A549 treated with GW870086 at 1 μM for 4 hours (cell line): ENCODE measurements around the gene SDK1. TPM values are rescaled to one million over a fixed set of nuclear protein-coding genes. Genes with fewer than 3 reads are reported as not detected.

Source experiments
- total RNA-seq: library from RNA; stranded (reverse); fragments of 200-300 nt; extraction: Qiagen RNA extraction; gene quantifications from 5 replicates; pipeline ENCODE4 v1.2.3, GENCODE V29; 2022; ENCODE audit warnings: low read depth

SDK1 gene
- 0.30 to 0.72 TPM (median 0.46 TPM) in 5 replicates for total RNA-seq

GRCh38 chr7:3300651-3301448 lies at the start of gene SDK1:
Gene SDK1, plus strand, starts transcription at chr7:3301252. Its CDS starts 335 bp downstream, at chr7:3301587.

